CD4-positive, alpha-beta T cell treated with Interferon alpha-2 for 1 hour (primary cell): ENCODE data around the gene GPC1.

Experiments
- DNase-seq, 2 donors: peaks; one replicate each; pipeline ENCODE4 v3.0.0-alpha.2; 2020 to 2022

The GPC1 gene

DNA sequence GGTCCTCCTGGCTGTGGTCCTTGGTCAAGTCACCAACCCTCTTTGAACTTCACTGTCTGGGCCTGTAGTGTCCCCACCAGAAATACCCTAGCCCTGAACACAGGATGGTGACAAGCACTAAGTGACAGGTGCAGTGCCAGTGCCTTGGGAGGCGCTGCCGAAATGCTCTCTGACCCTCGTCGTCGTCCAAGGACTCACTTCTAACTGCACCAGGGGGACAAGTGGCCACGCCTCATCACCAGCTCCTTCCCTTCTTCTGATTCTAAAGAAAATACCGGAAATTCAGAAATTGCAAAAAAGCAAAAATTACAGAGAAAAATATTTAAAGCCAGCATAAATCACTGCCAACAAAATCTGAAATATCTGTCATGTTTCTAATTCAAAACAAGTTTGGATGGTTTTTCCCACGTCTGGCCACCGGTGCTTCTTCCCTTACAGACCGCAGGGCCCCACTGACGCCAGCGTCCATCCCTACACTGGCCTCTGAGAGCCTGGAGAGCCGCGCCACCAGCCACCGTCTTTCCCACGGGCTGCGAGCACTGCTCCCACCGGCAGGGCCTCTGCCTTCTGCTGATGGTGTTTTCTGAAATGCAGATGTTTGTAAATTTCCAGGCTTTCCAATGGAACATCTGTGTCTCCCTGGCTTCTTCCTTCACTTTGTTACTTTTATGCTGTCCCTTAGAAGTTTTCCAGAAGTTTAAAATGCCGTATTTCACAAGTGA, 37.4 kb upstream of the GPC1 start:
- no peak for DNase-seq

DNA sequence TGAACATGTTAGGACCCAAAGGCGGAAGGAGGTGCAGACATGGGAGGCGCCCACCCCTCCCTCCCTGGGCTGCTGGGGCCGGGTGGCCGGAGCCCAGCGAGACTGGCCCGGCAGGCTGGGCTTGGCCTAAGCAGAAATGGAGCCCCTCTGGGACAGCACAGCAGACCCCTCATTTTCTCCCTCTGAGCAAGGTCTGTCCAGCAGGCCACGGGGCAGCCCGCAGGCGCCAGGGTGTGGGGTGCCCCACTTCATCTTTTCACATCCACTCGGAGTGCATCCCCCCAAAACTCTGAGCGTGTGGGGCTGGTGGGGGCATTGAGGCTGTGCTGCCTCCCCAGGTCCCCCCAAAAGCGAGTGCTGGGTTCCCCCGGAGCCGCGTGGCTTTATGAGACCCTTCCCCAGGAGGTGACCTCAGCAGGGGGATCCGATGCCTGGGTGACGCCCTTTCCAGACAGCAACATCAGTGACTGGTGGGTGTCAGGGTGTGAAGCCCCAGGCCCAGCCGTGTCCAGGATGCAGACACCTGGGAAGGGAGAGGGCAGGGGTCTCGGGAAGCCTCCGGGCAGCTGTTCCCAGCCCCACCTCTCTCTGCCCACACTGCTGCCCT, 36.7 kb upstream of the GPC1 start:
- no peak for DNase-seq

DNA sequence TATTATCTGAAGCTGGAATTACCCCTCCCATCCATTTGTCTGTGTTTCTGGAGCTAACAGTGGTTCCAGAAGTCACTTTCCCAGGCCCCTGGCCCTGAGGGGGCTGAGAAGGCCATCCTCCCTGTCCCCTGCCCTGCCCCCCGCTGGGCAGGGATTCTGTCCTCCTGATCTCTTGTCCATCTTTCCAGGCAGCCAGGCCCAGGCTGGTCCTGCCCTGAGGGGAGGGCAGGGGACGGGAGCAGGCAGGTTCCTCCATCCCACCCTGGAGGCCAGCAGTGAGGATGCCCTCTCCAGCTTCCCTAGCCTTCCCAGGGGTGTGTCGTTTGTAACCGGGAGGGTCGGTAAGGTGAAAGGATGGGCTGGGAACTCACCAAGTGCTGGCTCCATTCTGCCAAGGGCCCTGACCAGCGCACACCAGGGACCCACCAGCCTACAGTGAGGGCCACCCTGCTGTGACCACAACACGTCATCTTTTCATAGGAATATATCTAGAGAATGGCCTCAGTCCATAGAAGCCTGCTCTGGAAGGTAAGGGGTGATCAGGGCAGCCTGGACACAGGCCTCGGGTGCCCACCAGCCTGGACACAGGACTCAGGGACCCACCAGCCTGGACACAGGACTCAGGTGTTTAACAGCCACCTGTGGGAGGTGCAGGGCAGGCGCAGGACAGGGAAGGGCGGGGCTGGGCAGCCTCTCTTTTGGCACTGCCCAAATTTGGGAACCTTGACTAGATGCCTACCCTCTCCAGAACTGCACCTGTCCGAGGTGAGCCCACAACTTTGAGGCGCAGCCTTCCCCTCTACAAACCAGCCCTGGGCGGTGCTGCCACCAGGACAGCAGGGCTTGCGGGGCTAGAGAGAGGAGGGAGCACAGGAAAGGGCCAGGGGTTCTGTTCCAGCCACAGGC, 35.8 kb upstream of the GPC1 start:
- no peak for DNase-seq

DNA sequence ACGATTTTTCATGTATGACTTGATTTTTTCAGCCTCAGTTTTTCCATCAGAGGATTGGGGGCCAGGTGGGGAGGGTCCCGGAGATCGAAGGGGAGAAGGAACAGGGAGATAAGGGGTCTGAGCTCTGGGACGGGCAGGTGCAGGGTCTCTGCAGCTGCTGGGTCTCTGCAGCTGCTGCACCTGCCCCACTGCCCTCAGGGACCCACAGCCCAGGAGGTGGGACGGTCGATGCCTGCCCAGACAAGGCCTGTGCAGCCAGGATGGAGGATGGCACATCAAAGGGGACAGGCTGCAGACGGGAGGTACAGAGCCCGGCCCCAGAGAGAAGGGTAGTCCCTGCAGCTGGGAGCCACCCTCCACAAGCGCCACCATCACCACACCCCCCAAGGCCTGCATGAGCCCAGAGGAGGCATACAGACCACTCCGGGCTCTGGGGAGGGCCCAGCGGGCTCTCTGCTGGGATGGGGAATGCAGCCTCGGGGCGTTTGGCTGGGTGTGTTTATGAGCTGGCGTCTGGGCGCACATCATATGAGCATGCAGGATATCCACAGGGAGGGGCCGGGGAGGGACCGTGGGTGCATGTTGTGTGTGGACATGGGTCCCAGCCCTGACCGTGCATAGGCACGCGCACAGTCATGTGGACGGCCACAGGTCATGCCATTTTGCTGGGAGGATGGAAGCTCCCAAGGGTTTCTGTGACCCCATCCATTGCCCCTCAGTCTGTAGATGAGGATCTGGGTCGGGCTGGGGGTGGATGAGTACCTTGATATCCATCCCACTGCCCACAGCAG, 34.9 kb upstream of the GPC1 start:
- no peak for DNase-seq

DNA sequence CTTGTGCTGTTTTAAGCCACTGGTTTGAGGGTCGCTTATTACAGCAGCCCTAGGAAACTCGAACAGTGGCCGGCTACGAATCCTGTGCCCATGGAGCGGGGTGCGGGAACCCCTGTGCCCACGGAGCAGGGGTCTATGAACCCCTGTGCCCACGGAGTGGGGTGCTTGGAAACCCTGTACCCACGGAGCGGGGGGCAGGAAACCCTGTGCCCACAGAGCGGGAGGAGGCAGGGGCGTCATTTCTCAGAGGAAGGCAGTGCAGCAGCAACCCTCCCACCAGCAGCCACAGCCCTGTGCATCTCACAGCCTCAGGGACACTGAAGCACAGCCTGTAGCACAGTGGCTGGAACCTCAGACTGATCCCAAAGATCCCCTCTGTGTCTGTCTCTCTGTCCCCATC, 34.2 kb upstream of the GPC1 start:
- no peak for DNase-seq

DNA sequence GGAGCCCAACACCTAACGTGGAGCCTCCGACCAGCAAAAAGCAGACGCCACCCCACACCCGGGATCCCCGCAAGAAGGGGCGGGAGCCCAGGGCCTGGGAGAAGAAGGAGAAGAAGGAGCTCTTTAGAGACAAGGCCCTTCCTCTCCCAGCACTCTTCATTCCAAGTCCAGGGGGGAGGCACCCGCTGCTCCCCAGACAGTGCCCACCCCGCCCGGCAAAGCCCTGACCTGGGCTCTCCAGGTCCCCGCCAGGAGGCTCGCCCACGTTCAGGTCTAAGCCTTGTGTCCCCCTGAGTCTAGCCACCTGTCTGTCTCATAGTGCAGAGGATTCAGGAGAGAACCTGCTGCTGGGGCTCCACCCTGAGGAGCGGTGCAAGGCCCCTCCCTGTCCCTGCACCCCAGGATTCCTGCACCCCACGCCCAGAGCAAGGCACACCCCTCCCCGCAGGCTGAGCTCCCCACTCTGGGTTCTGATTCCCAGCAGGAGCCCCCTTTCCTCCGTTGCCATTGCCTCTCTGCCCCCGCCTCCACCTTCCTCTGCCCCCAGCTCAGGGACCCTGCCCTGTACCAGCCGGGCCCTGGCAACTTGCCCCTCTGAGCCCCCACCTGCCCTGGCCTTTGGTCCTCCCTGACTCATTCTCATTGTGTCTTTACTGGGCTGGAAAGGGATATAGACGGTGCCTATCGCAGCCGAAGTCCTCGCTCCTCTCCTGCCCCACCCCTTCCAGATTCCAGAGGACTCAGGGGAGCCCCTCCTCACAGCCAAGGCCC, 33.5 kb upstream of the GPC1 start:
- DNase-seq = no peak

DNA sequence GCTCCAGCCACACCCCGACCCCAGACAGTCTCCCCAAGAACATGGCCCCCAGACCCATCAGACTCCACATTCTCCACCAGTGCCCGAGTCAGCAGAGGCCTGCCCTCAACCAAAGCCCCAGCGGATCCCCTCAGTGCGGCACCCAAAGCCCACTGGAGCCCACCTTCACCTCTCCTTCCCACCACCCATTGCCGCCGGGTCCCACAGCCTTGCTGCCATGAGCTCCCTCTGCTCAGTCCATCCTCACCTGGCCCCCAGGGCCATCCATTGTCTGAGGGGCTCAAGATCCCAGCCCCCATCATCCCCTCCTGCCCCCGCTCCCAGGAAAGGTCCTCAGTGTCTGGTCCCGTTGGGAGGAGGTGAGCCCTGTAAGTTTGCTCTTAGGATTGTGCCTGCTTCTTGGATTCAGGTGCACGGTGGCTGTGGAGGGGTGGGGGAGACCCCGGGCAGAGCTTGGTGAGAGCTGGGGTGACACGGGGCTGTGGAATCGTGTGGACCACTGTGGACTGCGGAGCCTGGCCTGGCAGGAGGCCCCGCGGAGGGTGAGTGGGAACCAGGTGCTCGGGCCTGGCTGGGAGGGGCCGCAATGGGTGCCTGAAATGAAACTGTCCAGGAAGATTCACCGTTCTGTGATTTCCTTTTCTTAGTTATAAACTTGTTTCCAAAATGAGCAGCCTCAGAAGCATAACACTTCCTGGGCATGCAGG, 32.7 kb upstream of the GPC1 start:
- no peak for DNase-seq

DNA sequence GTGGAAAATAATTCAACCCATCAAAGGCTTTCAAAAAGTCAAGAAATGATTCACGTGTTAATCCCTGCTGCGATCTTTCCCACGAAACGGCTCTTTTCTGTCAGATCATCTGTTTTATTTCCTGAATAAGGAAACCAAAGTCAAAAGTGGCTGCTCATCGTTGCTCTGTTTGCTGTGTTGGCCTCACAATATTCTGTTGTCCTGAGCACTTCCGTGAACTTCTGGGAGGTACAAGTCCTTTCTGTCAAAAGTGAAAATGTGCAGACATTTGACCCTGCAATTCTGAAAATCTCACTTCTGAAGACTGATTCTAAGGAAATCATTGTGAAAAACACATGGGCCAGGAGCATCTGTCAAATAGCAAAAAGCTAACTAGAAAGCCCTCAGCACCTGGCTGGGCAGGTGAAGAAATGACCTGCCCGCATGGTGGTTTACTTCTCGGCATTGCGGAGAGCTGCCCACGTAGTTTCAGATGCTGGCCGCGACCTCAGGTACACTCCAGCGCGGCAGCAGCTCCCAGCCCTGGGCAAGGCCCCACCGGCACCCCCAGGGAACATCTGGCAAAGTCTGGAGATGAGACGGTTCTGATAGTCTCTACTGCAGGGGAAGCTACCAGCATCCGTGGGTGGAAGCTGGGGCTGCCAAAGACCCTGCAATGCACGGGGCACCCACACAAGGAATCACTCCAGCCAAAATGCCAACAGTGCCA, 31.9 kb upstream of the GPC1 start:
- no peak for DNase-seq

DNA sequence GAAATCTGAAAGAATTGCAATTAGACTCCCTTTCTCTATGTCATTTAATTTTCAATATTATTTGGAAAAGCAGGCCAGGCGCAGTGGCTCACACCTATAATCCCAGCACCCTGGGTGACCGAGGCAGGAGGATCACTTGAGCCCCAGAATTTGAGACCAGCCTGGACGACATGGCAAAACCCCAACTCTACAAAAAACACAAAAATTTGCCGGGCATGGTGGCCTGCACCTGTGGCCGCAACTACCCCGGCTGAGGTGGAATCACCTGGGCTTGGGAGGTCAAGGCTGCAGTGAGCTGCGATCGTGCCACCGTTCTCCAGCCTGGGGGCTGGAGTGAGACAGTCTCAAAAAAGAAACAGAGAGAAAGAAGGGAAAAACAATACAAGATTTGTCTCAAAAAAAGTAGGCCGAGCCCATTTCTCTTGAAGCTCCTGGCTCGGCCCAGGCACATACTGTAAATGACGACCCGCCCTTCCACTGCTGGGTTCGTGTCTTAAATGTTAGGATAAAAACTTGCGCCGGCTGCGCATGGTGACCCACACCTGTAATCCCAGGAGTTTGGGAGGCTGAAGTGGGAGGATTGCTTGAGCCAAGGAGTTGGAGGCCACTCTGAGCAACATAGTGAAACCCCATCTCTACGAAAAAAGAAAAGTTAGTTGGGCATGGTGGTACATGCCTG, 31.1 kb upstream of the GPC1 start:
- DNase-seq = no peak

DNA sequence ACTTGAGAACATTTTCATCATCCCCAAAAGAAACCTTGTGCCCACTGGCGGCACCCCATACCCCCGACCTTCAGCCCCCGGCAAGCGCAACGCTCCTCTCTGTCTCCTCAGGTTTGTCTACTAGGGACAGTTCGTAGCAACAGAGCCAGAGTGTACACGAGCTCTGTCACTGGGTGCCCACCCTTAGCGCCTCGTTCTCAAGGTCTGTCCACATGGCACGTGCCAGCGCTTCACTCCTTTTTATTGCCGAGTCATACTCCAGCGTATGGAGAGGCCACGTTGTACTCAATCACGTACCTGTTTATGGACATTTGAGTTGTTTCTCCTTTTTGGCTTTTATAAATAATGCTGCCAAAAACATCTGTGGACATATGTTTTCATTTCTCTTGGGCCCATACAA, 30.3 kb upstream of the GPC1 start:
- DNase-seq = no peak

DNA sequence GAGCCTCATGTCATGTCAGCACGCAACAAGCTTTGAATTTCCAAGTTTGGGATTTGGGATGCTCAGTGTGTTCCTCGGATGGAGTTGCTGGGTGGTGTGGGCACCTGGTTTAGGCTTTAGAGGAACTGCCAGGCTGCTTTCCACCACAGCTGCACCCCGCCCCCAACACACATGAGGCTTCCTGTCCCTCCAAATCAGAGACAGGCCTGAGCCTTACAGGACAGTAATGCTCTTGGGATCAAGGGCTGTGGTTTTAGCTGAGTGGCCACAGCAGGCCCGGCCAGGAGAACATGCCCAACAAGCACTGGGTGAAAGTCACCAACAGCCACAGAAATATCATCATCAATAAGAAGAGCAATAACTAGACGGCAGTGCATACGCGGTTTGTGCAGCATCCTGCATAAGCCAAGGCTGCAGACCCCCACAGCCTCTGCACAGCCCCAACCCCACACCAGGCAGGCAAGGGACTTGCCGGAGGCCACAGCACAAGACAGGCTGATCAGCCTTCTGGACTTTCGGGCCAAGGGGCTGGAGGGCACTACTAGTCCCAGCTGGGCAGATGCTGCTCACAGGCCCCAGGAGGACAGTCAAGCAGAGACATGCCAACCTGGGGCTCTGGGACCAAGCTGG, 29.7 kb upstream of the GPC1 start:
- no peak for DNase-seq

DNA sequence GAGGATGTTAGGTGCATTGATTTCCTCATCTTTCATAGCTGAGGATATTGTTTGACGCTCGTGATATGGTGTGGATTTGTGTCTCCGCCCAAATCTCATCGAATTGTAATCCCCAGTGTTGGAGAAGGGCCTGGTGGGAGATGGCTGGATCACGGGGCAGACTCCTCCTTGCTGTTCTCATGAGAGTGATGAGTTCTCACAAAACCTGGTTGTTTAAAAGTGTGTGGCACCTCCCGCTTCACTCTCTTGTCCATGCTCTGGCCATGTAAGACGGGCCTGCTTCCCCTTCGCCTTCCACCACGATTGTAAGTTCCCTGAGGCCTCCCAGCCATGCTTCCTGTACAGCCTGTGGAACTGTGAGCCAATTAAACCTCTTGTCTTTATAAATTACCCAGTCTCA, 28.4 kb upstream of the GPC1 start:
- DNase-seq = no peak

DNA sequence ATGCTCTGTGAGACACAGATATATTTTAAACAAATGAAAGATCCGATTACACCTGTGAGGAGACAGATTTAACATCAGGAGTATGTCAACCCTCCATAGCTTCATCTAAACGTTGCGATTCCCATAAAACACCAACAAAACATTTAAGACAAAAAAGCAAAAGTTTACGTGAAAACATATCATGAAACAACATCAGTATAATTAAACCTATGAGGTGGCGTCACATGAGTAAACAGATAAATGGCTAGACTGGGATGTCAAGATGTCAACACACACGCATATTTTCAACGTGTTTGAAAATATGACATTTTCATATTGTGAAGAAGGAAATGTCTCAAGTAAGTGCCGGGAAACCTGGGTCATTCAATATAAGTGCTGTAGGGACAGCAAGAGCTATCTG, 25.5 kb upstream of the GPC1 start:
- no peak for DNase-seq

DNA sequence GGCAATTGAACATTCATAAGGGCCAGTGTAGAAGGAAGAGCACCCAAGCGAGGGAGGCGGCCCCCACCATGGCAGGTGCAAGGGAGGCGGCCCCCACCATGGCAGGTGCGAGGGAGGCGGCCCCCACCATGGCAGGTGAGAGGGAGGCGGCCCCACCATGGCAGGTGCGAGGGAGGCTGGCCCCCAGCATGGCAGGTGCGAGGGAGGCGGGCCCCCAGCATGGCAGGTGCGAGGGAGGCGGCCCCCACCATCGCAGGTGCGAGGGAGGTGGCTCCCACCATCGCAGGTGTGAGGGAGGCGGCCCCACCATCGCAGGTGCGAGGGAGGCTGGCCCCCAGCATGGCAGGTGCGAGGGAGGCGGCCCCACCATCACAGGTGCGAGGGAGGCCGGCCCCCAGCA, 24.7 kb upstream of the GPC1 start:
- DNase-seq = no peak

DNA sequence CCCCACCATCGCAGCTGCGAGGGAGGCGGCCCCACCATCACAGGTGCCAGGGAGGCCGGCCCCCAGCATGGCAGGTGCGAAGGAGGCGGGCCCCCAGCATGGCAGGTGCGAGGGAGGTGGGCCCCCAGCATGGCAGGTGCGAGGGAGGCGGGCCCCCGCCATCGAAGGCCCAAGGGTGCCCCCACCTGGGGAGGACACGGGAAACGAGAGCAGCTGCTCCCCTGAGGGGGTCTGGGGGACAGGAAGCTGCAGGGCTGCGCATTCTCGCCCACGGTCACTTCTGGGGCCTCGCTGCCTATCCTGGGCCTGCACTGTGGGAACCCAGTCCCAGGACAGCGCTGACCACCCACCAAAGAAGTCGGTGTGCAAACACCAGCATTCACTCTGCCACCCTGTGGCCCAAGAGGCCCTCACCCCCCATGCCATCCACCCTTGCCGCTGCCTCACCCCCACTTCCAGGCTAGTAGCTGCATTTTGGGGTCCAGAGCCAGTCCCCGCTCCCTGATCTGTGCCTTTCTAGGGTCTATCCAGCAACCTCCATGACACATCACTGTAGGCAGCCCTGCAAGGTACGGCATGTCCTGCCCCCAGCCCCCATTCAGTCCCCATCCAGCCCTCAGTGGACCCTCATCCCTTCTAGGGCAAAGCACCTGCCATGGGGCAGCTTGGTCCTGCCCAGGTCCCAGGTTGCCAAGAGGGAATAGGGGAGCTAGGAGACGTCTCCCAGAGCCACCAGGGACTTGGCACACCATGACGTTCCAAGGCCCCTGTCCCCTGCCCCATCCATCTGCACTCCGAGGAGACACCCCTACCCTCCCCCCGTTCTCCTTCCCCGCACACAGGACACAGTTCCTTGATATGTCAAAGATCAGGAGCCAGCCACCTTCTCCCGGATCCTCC, 24.0 kb upstream of the GPC1 start:
- DNase-seq = no peak

DNA sequence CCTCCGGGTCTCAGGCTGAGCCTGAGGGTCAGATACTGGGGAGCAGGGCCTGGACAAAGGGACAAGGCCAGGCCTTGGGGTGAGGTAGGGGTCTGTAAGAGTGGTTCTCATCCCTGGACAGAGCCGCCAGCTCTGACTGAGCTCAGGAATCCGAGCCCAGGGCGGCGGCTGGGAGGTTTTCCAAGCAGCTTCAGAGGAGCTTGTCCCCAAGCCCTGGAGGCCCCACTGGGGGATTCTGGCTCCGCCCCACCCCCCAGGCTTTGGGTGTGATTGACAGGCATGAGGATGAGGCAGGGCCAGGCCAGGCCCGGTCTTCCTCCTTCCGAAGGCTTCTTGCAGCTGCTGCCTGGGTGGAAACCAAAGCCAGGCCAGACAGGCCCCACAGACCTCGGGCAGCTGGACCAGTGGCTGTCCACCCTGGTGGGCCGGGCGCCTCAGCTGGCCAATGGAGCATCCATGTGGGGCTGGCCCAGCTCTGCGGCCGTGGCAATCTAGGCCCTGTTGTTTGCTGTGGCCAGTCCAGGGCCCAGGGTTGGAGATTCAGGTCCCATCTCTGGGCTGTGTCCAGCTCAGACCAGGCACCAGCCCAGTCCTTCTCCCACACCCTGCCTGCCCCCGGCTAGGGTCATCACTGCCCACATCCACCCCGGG, 23.1 kb upstream of the GPC1 start:
- no peak for DNase-seq

DNA sequence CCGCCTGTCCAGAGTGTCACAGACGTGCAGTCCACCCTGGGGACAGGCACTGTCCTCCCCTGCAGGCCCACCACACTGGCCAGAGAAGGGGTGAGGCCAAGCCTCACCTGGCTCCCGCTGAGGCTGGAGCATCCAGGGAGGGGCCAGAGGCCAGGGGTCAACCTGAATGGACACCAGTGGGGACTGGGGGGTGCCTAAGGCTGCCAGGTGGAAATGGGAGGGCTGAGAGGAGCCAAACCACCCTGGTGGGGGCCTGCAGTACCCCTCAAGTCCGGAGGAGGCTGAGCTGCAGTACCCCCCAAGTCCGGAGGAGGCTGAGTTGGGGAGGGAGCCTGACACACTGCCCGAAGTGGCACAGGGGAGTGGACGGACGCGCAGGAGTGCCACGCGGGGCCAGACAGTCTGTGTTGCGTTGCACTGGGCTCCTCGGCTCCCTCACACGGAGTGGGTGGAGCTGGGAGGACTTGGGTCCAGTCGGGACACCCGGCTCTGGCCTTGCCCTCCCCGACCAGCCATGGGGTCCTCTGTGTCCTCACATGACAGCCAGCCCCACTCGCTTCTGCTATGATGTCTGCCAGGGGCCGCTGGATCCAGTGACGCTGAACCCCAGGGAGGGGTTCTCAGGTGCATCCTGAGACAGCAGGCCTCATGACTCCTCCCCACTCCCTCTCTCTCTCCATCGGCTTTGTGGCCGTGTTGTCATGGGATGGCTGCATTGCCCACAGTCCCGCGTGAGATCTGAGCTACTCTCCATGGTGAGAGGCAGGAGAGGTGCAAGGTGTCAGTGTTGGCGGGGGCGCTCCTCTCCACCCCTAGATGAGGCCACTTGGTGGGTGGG, 22.3 kb upstream of the GPC1 start:
- DNase-seq = no peak
